Ammon's horn (tissue), 1 donor: ENCODE measurements around the gene TMEM39A.

Source experiments
- DNase-seq: peaks from one replicate; pipeline ENCODE4 v3.0.0-alpha.2; 2016; ENCODE audit warnings: low spot score

Gene TMEM39A

GRCh38 chr3:119463171-119464169 lies at the start of gene TMEM39A:
Gene TMEM39A (minus strand): TSS chr3:119463615. CDS start chr3:119462074, 1,541 bp downstream.
- DNase-seq, result peak; percentile 99

- DNase-seq, result no peak
Observed at GRCh38 chr3:119510690-119511089, 47.3 kb upstream of the TMEM39A start.

DNA sequence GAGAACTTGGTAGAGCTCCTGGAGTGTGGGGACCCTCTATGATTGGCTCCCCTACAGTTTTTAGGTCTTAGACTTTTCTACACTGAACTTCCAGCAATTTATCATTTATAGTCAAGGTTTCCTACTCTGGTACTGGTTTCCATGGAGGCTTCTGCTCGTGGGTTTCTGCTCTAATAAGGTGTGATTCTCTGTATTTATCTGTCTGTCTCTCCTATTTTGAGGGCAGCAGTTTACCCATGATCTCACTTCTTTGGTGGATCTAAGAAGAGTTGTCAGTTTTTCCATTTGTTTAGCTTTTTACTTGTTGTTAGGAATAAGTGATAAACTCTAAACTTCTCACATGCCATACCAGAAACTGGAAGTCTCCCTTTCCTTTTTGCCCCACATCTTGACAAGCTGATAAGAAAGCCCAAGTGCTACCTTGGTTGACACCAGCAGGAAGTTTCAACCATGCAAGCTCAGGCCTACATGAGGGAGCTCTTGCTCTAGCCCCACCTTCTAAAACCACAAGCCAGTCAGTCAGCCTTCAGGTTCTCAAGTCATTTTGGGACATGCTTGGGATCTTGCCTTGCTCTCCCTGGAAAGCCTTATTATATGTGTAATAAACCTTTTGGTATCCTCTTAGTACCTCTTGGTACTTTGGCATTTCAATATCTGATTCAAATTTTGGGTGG lies 44.9 kb upstream of the TMEM39A start:
- no peak for DNase-seq

DNA sequence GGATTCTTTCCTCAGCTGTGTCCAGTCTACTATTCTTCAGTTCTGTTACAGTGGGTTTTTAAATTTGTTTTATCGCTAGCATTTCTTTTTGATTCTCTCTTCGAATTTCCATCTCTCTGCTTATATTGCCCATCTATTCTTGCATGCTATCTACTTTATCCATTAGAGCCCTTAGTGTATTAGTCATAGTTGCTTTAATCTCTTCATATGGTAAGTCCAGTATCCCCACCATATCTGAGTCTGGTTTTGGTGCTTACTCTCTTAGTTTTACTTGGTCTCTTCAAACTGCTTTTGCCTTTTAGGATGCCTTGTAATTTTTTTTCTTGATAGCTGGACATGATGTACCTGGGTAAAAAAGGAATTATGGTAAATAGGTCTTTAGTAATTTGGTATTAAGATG lies 44.0 kb upstream of the TMEM39A start:
- DNase-seq, result no peak

DNA sequence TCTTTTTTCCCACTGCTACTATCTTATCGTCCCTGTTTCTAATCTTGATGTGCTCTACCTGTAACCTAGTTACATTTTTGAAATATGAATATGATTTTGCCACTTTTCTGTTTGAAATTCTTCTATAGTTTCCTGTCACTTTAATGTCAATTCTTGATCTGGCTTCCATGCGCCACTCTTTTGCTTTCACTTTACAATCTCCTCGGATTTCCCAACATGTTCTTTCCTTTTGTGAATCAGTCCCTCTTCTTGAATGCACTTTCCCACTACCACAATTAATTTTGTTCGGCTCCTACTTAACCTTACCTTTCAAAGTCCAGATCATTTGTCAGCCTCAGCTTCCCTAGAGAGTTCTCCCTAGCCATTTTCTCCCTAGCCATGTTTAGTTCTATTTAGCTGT lies 43.2 kb upstream of the TMEM39A start:
- no peak for DNase-seq

GRCh38 chr3:119500901-119501300 lies 37.5 kb upstream of the TMEM39A start:
- no peak for DNase-seq

DNA sequence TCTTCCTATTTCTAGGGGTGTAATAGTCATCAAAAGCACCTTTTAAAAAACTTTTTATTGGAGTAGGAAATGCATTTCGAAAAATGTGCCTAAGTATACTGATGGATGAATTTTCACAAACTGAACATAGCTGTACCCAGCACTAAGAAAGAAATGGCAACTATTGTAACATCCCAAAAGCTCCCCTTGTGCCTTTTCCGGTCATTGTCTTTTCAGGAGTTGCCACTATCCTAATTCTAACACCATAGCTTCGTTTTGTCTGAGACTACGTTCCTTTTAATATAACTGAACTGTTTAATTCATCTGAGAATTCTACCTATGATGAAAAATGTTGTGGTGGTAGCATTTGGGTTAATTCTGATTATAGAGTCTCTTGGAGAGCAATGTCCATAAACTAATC lies 36.9 kb upstream of the TMEM39A start:
- DNase-seq, result no peak

- peak; percentile 99 for DNase-seq
Observed at GRCh38 chr3:119498186-119499011, 35.0 kb upstream of the TMEM39A start, which contains the start of gene TIMMDC1. Gene TIMMDC1 (plus strand): TSS chr3:119498547. CDS start chr3:119498734, 187 bp downstream.

- DNase-seq, result peak; percentile 18
Observed at GRCh38 chr3:119497820-119498185, 34.4 kb upstream of the TMEM39A start.

GRCh38 chr3:119494597-119494996 lies 31.2 kb upstream of the TMEM39A start:
- DNase-seq, result no peak

DNA sequence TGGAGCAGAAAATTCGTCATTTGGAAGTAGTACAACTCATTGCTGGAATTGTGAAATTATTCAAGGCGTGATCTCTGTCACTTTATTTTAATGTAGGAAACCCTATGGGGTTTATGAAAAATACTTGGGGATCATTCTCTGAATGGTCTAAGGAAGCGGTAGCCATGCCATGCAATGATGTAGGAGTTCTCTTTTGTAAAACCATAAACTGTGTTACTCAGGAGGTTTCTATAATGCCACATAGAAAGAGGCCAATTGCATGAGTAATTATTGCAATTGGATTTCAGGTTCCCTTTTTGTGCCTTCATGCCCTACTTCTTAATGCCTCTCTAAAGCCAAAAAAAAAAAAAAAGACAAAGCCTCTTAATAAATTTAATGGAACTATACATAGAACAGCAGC lies 29.4 kb upstream of the TMEM39A start:
- no peak for DNase-seq

DNA sequence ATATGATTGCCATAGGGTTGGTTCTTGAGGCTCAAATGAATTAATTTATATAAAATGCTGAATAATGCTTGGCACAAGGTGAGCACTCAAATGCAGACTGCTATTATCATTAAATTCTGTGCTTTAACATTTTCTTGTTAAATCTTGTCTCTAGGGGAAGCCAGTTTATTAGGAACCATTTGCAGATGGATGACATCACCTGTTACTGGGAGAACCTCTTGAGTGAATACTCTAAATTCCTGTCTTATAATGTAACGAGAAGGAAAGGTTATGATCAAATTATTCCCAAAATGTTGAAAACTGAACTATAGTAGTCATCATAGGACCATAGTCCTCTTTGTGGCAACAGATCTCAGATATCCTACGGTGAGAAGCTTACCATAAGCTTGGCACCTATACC lies 28.7 kb upstream of the TMEM39A start:
- no peak for DNase-seq

DNA sequence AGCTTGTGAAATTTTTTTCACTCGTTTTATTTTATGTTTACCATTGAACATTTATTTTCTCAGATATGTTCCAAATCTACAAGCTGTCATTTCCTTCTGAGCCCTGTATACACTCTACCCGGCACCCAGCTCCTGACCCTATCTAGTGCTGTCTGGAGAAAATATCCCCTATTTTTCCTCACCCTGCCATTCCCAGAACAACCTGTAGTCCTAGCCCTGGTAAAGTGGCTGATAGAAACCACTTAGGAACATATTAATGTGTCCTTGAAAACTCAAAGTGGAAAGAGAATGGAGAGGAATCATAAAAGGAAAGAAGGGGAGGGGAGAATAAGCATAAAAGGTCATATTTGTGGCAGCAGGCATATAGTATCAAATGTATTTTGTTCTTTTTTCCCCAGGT lies 26.7 kb upstream of the TMEM39A start:
- DNase-seq, result no peak

DNA sequence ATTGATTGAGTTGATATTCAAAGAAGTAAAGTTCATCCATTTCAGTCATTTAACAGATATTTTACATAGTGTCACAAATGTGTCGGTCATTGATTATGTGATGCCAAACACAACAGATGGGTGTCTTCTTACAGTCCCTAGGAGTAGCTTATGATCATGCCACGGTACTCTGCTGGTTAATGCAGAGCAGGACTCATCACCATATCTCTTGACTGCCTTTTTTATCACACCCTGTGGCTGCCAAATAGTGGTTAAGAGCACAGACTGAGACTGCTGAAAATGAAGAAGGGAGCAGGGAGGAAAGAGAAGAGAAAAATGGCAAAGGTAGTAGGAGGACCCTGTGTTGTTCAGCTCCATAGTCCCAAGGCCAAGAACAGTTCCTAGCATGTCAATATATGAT lies 22.1 kb upstream of the TMEM39A start:
- DNase-seq, result no peak

DNA sequence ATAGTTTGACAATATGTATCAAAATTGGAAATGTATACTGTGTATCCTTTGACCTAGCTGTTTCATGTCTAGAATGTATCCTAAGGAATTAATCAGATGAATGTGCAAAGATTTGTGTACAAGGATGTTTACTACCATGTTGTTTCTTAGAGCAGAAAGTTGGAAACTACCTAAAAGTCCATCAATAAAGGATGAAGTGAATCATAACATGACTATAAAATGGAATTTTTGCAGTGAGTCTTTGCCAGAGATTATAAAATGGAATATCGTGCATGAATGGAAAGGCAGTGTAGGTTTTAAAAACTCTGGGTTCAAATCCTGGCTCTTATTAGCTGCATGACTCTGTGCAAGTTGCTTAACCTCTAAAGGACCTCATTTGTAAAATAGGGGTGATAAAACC lies 19.7 kb upstream of the TMEM39A start:
- DNase-seq, result no peak

- no peak for DNase-seq
Observed at GRCh38 chr3:119481079-119481478, 17.7 kb upstream of the TMEM39A start.

DNA sequence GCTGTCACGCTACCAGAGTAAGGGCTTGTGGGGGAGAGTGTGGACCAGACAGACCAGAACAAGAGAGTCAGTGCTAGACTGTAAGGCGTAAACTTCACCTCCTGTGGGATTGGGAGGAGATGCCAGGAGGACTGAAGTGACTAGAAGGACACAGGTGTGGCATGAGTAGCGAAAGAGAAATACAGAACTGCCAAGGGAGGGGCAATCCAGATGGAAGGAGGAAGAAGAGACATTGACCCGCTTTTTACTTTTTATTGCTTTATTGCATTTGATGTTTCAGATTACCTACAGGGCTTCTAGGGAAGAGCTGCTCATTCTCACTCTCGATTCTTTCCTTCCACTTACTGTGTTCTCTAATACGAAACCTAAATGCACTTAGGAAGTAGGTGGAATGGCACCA lies 7.5 kb upstream of the TMEM39A start:
- no peak for DNase-seq

DNA sequence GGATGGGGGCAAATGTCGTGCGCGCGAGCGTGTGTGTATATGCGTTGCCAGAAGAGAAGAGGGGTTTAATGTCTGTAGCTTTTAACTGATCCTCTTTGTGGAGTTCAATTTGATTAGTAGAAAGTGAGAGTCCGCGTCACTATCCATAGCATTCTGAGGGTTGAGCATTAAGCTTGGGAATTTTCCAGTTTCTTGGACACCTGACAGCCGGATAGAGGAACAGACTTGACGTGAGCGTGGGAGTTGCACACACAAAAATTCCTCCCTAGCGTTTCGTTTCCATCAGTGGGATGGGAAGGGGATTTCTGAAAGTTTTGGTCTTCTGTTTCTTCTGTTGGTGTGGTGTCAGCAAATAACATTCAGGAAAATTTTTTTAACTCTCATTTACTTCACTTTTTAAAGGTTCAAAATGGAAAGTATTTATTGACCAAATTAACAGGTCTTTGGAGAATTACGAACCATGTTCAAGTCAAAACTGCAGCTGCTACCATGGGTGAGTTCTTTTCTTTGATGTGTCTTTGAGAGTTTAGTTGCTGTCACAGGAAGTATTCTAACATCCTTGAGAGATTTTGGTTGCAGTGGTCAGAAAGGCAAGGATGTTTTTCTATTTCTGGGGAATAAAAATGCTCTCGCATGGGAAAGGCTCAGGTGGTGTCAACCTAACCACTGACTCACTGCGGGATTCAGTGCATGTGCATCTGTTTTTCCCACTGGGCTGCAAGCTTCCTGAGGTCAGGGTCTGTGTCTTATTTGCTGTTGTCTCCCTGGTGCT lies 6.2 kb upstream of the TMEM39A start:
- DNase-seq, result peak; percentile 21

GRCh38 chr3:119468041-119468440 lies 4.6 kb upstream of the TMEM39A start:
- DNase-seq, result no peak

DNA sequence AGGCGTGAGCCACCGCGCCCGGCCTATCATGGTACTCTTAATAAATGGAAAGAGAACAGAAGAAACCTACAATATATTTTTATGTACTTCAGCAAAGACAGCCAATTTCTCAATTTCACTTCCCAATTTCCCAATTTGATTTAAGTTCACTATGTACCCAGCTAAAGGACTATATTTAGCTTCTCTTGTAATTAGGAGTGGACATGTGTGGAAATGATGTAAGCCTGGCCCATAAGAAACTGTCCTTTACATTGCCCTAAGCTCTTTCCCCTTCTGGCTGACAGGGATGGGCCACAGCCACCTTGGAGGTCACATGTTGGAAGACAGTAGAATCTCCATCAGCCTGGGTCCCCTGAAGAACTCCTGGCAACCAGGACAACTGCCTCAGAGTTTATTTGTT lies 6.2 kb downstream of the TMEM39A start:
- peak; percentile 29 for DNase-seq

- no peak for DNase-seq
Observed at GRCh38 chr3:119456469-119456868, 6.9 kb downstream of the TMEM39A start.
